Tibial nerve (tissue), 4 donors: ENCODE data around the gene ATF7IP.

Experiments
- EP300 ChIP-seq, 2 donors: sonication (generic); formaldehyde crosslinking; IDR thresholded peaks; one replicate each; pipeline ENCODE4 v1.6.1; 2017; ENCODE audit warnings: antibody characterized with exemption in 2 of 2, mild to moderate bottlenecking in 1 of 2
- TF ChIP-seq, protein P1 (sequence below), 5 experiments: fragments of 200-600 bp in 3 of 5; fragments of 450-650 bp in 2 of 5; sonication (generic) in 3 of 5; IDR thresholded peaks; one replicate each; pipeline ENCODE4 v1.5.1; 2016 to 2019; ENCODE audit warnings: antibody characterized with exemption in 5 of 5, mild to moderate bottlenecking in 3 of 5, moderate library complexity in 2 of 5

DNA sequence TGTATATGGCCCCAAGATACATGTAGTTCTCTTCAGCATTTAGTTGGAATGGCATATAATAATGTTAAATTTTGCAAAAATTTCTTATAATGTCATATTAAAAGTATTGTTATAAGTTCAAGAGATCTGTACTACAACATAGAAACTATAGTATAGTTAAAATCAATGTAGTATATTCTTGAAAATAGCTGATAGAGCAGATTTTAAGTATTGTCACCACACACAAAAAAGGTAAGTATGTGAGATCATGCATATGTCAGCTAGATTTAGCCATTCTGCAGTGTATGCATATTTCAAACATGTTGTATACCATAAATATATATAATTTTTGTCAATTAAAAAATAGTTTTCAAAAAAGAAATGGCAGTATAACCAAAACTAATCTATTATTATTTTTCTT, 115.7 kb downstream of the ATF7IP start:
- no peak for TF ChIP-seq EP300 (IDR thresholded peaks at IDR 0.05)
- TF ChIP-seq, protein P1, sequence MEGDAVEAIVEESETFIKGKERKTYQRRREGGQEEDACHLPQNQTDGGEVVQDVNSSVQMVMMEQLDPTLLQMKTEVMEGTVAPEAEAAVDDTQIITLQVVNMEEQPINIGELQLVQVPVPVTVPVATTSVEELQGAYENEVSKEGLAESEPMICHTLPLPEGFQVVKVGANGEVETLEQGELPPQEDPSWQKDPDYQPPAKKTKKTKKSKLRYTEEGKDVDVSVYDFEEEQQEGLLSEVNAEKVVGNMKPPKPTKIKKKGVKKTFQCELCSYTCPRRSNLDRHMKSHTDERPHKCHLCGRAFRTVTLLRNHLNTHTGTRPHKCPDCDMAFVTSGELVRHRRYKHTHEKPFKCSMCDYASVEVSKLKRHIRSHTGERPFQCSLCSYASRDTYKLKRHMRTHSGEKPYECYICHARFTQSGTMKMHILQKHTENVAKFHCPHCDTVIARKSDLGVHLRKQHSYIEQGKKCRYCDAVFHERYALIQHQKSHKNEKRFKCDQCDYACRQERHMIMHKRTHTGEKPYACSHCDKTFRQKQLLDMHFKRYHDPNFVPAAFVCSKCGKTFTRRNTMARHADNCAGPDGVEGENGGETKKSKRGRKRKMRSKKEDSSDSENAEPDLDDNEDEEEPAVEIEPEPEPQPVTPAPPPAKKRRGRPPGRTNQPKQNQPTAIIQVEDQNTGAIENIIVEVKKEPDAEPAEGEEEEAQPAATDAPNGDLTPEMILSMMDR (IDR thresholded peaks at IDR 0.05) = no peak
